Activated T-cell treated with anti-CD3 and anti-CD28 coated beads, Interleukin-2, amount 50 U/mL, for 4 hours (primary cell): Measurements from ENCODE around the gene MITF. TPM values are rescaled to one million over a fixed set of nuclear protein-coding genes. Genes with fewer than 3 reads are reported as not detected.

Experiments used
- ATAC-seq, 2 donors: fragments of 200-7000 bp; cut with Tn5 transposase; one replicate each; pipeline ENCODE4 v1.10.0; 2021
- DNase-seq: peaks from one replicate; pipeline ENCODE4 v3.0.0-alpha.2; 2020
- H3K27me3 Mint-ChIP-seq: one replicate; pipeline ENCODE4 v1.8.0; 2021; ENCODE audit warnings: low read depth, mixed read lengths
- H3K36me3 Mint-ChIP-seq: one replicate; pipeline ENCODE4 v1.8.0; 2022; ENCODE audit warnings: mixed read lengths; ENCODE audit not compliant: insufficient read depth
- H3K4me1 Mint-ChIP-seq: one replicate; pipeline ENCODE4 v1.8.0; 2021; ENCODE audit warnings: low read depth, mixed read lengths
- H3K4me3 Mint-ChIP-seq: one replicate; pipeline ENCODE4 v1.8.0; 2021; ENCODE audit warnings: mild to moderate bottlenecking, moderate library complexity, mixed read lengths
- H3K9me3 Mint-ChIP-seq: one replicate; pipeline ENCODE4 v1.8.0; 2021; ENCODE audit warnings: mixed read lengths
- total RNA-seq, 3 donors: library from RNA; stranded (reverse); gene quantifications; one replicate each; pipeline ENCODE4 v1.2.1, GENCODE V29; 2021

Gene MITF
- total RNA-seq = under 1 TPM in 1 of 3 donors, not detected in 2; 0.05 TPM

DNA sequence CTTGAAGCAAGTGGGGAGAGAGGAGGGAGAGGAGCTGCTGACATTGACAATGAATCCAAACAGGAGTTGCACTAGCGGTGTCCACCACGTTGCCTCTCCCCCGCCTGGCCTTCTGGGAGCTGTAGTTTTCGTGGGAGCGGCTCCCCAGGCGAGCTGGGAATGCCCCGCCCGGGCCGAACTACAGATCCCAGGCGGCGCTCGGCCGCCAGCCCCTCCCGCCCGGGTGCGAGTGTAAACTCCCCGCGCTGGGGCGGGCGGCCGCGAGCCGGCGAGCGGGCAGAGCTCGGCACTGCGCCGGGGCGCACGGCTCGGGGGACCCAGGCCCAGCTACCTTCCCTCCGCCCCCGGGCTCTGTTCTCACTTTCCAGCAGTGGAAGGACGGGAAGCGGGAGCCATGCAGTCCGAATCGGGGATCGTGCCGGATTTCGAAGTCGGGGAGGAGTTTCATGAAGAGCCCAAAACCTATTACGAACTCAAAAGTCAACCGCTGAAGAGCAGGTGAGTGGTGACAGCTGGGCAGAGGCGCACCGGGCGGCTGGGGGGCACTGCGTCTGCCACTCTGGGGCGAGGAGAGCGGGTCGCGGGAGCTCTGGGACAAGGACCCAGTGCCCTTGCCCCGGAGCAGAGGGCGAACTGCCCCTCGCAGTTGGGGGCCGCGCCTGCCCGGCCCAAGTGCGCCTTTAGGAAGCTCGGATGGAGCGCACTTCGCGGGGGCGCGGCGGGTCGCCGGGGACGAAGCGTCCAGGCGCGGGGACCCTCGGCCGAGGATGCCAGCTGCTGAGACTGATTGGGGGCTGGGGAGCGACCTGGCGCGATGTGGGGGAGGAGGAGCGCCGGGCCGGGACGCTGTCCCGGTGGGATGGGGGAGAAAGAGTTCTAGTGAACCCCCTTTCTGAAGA lies at the start of gene MITF:
MITF (plus strand) TSS at position 261 of the 899 bp plus-strand sequence; CDS start at position 395, 134 bp downstream.
- no peak for DNase-seq
- H3K27me3 Mint-ChIP-seq = peaks cover 58% of the 10 kb centered on the region
- ATAC-seq = peak; percentile 77 to 83

DNA sequence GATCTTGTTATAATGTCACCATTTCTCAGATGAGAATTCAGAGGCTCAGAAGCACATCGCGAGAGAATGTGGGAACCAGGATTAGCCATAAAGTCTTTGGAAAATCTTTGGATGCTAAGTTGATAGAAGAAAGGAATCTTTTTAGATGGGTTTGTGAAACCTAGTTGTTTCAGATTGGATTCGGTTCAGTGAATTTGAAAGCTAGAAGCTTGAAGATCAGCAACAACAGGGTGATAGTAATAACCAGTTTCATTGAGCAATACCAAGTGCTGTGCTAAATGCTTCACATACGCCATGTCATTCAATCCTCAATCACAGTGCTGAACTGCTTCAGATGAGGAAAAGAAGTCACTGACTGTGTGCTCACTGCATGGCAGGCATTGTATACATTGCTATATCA lies 47.4 kb upstream of the MITF start:
- DNase-seq (no peak), ATAC-seq (no peak)
- Mint-ChIP-seq H3K9me3 (no peaks in the 10 kb centered on the region), H3K27me3 (no peaks in the 10 kb centered on the region), H3K4me1 (no peaks in the 10 kb centered on the region), H3K36me3 (no peaks in the 10 kb centered on the region), H3K4me3 (no peak overlapping the region)

More for the DNA sequence above, at the start of gene MITF:
- H3K4me1 Mint-ChIP-seq = peaks cover 5% of the 10 kb centered on the region
- no peaks in the 10 kb centered on the region for H3K36me3 Mint-ChIP-seq
- no peaks in the 10 kb centered on the region for H3K9me3 Mint-ChIP-seq
- peak within 1 kb of the TSS; percentile 7 for H3K4me3 Mint-ChIP-seq

- no peaks in the 10 kb centered on the region for H3K36me3 Mint-ChIP-seq
- H3K9me3 Mint-ChIP-seq = no peaks in the 10 kb centered on the region
- DNase-seq (no peak), ATAC-seq (no peak)
- no peaks in the 10 kb centered on the region for H3K27me3 Mint-ChIP-seq
- H3K4me1 Mint-ChIP-seq = no peaks in the 10 kb centered on the region
- H3K4me3 Mint-ChIP-seq = no peak overlapping the region
These were observed 46.5 kb upstream of the MITF start for GRCh38 chr3:69692761-69693160.

GRCh38 chr3:69695443-69695842 lies 43.8 kb upstream of the MITF start:
- Mint-ChIP-seq H3K4me3 (no peak overlapping the region), H3K4me1 (no peaks in the 10 kb centered on the region), H3K36me3 (no peaks in the 10 kb centered on the region), H3K9me3 (peaks cover 3% of the 10 kb centered on the region), H3K27me3 (no peaks in the 10 kb centered on the region)
- DNase-seq = no peak
- ATAC-seq = no peak

DNA sequence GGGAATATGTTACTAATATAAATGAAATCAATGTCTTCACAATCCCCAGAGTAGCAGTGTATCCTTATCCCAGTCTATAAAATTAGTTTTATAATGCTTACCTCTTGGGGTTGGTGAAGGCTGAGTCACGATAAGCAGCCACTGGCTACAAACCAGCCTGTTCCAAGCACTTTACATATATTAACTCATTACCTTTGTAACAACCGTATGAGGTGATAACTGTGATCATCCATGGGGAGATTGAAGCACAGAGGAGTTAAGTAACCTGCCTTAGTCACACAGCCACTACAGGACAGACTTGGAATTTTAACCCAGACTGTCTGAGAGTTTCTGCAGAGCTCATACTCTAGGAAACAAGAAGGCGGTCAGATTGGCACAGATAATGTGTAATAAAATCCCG lies 43.3 kb upstream of the MITF start:
- DNase-seq (no peak), ATAC-seq (no peak)
- Mint-ChIP-seq H3K9me3 (peaks cover 3% of the 10 kb centered on the region), H3K27me3 (no peaks in the 10 kb centered on the region), H3K4me1 (no peaks in the 10 kb centered on the region), H3K4me3 (no peak overlapping the region), H3K36me3 (no peaks in the 10 kb centered on the region)

GRCh38 chr3:69696367-69696766 lies 42.9 kb upstream of the MITF start:
- DNase-seq (no peak), ATAC-seq (no peak)
- no peaks in the 10 kb centered on the region for H3K27me3 Mint-ChIP-seq
- H3K36me3 Mint-ChIP-seq = no peaks in the 10 kb centered on the region
- H3K4me3 Mint-ChIP-seq = no peak overlapping the region
- peaks cover 5% of the 10 kb centered on the region for H3K9me3 Mint-ChIP-seq
- no peaks in the 10 kb centered on the region for H3K4me1 Mint-ChIP-seq

- DNase-seq (no peak), ATAC-seq (no peak)
- Mint-ChIP-seq H3K36me3 (no peaks in the 10 kb centered on the region), H3K27me3 (no peaks in the 10 kb centered on the region), H3K4me1 (no peaks in the 10 kb centered on the region), H3K9me3 (peaks cover 11% of the 10 kb centered on the region), H3K4me3 (no peak overlapping the region)
These were observed 41.9 kb upstream of the MITF start for GRCh38 chr3:69697381-69697780.

DNA sequence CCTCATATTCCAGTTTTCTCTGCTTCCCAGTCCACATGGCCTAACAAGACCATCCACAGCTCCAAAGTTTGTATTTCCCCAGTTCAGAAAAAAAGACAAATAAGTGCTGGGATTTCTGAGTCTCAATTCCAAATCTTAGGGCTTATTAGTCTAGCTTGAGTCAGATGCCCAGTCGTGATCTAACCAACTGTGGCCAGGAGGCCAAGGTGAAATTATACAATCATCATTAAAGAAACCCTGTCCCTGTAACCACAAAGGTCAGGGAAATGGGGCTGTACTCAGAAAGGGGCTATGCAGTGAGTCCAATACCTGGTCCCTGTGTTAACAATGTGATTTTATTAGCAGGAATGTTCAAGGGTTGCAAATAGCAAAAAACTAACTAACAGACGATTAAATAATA lies 40.5 kb upstream of the MITF start:
- H3K36me3 Mint-ChIP-seq = no peaks in the 10 kb centered on the region
- DNase-seq (no peak), ATAC-seq (no peak)
- H3K4me3 Mint-ChIP-seq = no peak overlapping the region
- H3K27me3 Mint-ChIP-seq = no peaks in the 10 kb centered on the region
- peaks cover 11% of the 10 kb centered on the region for H3K9me3 Mint-ChIP-seq
- no peaks in the 10 kb centered on the region for H3K4me1 Mint-ChIP-seq

GRCh38 chr3:69699183-69699582 lies 40.1 kb upstream of the MITF start:
- Mint-ChIP-seq H3K4me3 (no peak overlapping the region), H3K4me1 (no peaks in the 10 kb centered on the region), H3K36me3 (no peaks in the 10 kb centered on the region), H3K9me3 (peaks cover 11% of the 10 kb centered on the region), H3K27me3 (no peaks in the 10 kb centered on the region)
- ATAC-seq (no peak), DNase-seq (no peak)

DNA sequence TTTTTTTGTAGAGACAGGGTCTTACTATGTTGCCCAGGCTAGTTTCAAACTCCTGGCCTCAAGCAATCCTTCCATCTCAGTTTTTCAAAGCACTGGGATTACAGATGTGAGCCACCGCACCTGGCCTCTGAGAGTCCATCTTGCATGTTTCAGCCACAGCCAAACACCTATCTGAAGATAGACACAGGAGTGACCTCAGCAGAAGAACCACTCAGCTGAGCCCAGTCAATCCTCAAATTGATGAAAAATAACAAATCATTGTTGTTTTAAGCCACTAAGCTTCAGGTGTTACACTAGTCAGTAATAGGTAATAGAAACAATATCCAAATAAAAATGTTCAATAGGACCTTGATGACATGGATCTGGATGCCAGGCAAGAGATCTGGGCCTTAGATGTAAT lies 38.3 kb upstream of the MITF start:
- no peak for DNase-seq
- H3K27me3 Mint-ChIP-seq = no peaks in the 10 kb centered on the region
- ATAC-seq = no peak
- no peak overlapping the region for H3K4me3 Mint-ChIP-seq
- H3K4me1 Mint-ChIP-seq = no peaks in the 10 kb centered on the region
- peaks cover 11% of the 10 kb centered on the region for H3K9me3 Mint-ChIP-seq
- no peaks in the 10 kb centered on the region for H3K36me3 Mint-ChIP-seq

DNA sequence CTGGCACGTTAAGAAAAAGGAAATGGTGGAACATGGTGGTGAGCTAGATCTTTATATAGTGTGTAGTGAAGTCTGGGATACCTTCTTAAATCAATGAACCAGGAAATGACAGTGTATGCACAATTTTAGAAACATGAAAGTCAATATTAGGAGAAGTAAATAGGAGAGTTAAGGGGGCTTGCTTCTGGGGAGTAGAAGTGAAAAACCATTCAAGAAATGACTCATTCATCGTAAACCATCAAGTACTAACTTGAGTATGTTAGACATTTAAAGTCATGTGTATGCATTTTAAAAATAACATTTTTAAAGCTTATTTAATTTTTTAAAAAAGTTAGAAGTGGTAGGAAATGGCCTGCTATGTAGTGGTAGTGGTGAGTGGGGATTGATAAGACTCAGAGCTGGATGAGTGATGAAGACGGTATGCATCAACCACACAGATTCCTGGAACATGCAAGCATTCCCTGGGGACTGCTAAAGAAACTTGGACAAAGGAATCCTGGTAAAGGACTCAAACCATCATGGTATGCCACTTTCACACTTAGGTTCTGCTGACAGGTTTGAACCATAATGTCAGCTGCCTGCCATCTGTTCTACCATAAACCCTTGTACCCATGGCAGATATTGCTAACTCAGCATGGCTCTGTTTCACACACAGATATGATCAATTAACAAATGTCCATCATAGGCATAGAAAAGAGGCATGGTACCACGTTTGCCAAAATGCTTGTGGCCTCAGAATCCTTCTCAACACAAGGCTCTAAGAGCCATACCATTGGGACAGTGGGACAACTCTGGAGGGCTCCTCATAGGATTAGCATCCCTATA lies 28.9 kb upstream of the MITF start:
- Mint-ChIP-seq H3K4me1 (no peaks in the 10 kb centered on the region), H3K9me3 (peaks cover 3% of the 10 kb centered on the region), H3K4me3 (no peak overlapping the region), H3K27me3 (peaks cover 3% of the 10 kb centered on the region), H3K36me3 (no peaks in the 10 kb centered on the region)
- no peak for DNase-seq
- no peak for ATAC-seq

- ATAC-seq (no peak), DNase-seq (no peak)
- no peak overlapping the region for H3K4me3 Mint-ChIP-seq
- H3K36me3 Mint-ChIP-seq = no peaks in the 10 kb centered on the region
- H3K27me3 Mint-ChIP-seq = peaks cover 2% of the 10 kb centered on the region
- no peaks in the 10 kb centered on the region for H3K4me1 Mint-ChIP-seq
- peaks cover 2% of the 10 kb centered on the region for H3K9me3 Mint-ChIP-seq
These were observed 27.0 kb upstream of the MITF start for GRCh38 chr3:69712269-69712668.

DNA sequence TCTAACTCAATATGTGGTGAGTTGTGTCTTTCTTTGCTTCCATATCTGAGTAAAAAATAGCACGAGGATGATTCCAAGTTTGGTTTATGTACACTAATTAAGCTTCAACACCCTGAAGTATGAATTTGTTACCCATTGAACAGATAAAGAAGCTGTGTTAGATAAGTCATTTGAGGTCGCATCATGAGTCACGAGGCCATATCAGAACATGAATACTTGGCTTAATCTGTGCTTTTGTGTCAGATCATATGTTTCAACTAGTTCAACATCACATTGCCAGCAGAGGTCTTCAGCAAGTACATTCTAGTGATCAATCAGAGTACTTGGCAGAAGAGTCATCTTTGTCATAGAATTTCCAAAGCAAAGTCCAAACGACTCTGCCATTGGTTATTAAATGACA lies 26.3 kb upstream of the MITF start:
- no peak overlapping the region for H3K4me3 Mint-ChIP-seq
- no peaks in the 10 kb centered on the region for H3K9me3 Mint-ChIP-seq
- H3K36me3 Mint-ChIP-seq = no peaks in the 10 kb centered on the region
- no peak for ATAC-seq
- no peaks in the 10 kb centered on the region for H3K27me3 Mint-ChIP-seq
- DNase-seq = no peak
- H3K4me1 Mint-ChIP-seq = no peaks in the 10 kb centered on the region

- no peak for ATAC-seq
These were observed 24.1 kb upstream of the MITF start for GRCh38 chr3:69715204-69715603.

DNA sequence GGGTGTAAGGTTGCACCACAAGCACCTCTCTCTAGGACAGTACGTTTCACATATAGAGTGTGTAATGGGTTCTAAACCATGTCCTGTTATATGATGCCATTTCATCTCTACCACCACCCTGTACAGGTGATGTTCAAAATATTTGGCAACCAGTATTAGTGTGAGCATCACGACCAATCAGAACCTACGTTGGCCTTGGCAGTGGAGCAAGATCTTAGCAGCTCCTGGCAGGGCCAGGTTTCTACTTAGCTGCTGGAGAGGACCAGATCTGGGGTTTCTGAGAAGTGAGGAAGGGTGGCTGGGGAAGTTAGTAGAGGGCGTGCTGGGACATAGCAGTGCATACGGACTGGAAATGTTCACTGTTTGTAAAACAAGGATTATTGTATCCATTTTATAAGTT lies 23.1 kb upstream of the MITF start:
- DNase-seq (no peak), ATAC-seq (no peak)
- H3K36me3 Mint-ChIP-seq = no peaks in the 10 kb centered on the region
- H3K9me3 Mint-ChIP-seq = no peaks in the 10 kb centered on the region
- no peak overlapping the region for H3K4me3 Mint-ChIP-seq
- no peaks in the 10 kb centered on the region for H3K4me1 Mint-ChIP-seq
- no peaks in the 10 kb centered on the region for H3K27me3 Mint-ChIP-seq

More at GRCh38 chr3:69715204-69715603, 24.1 kb upstream of the MITF start:
- no peaks in the 10 kb centered on the region for H3K9me3 Mint-ChIP-seq
- no peak for DNase-seq
- H3K36me3 Mint-ChIP-seq = no peaks in the 10 kb centered on the region
- no peaks in the 10 kb centered on the region for H3K4me1 Mint-ChIP-seq
- H3K27me3 Mint-ChIP-seq = no peaks in the 10 kb centered on the region
- H3K4me3 Mint-ChIP-seq = no peak overlapping the region
